Activated CD4-positive, alpha-beta T cell treated with anti-CD3 and anti-CD28 coated beads, Interleukin-2, amount 50 U/mL, for 16 hours (primary cell): ENCODE measurements around the gene CACNA1D.
A peak's percentile ranks its signal among the peaks of the same experiment; 100 is the strongest.
"Not testable (repeated sequence)": the region's sequence is repeated elsewhere in the genome, so short reads cannot be mapped to it uniquely, and the experiment has no call there.

Experiments used
- DNase-seq: peaks from one replicate; pipeline ENCODE4 v3.0.0-alpha.2; 2020

Gene CACNA1D

GRCh38 chr3:53617893-53618523 is 123.6 kb downstream of the CACNA1D start:
- DNase-seq: no peak

DNA sequence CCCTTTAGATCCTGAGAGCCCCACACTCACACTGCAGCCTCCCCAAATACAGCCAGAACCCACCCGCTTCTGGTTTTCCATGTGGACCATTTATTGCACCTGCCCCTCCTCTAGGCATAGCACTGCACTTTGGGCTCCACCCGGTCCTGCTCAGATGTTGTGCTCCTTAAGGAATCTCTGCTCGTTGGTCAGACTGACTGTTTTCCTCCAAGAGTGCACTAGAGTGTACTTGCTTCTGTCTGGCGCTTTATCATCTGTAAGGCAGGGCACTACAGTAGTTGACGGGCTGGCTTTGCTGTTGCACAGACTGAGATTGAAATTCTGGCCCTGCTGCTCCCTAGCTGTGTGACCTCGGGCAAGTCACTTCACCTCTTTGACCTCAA is 124.1 kb downstream of the CACNA1D start:
- no peak for DNase-seq

DNA sequence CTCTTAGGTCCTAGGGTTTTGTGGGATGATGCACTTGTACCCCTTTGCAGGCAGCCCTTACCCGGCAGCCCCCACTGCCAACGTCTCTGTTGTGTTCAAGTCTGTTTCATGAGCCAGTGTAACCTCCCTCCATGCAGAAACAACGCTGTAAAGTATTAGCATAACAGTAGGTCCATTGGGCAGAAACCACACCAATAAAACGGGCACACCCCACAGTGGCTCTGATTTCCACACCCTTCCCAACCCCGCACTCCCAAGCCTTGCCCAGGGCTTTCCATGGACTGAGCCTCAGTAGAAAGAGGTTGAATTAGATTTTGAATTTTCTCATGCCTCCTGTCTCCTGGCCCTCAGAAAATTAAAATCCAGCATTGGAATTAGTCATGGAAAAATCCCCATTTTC is 124.5 kb downstream of the CACNA1D start:
- no peak for DNase-seq

DNA sequence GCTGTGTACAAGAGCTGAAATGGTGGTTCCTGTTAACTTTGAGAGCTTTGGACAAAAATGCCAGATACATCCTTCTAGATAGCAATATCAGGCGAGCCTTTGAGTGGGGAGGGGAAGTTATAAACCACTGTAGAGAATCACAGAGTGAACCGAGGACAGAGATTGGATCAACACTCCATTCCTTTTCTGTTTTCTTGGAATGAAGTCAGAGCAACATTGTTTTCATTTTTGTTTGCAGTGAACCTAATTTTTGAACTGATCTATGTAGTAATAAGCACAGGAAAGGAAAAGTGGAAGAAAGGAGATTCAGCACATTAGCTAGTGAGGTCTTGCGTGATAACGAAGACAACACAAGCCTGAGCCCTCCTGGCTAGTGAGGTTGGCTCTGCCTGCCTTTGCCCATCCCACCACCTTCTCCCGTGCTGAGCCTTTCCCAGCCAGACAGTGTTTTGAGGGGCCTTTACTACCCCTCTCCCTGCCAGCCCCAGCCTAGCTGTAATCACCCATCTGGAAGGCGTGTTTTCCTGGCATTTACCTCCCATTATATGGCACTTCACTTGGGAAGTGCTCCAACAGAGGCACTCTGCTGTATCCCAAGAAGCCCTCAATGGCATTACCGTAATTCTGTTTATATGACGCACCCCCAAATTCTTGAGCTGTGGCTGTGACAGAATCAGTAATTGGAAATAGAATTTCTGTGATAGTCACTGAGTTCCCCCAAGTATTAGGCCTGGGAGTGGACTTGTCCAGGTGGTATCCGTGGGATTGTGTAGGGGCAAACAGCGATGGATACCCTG is 129.8 kb downstream of the CACNA1D start:
- no peak for DNase-seq

DNA sequence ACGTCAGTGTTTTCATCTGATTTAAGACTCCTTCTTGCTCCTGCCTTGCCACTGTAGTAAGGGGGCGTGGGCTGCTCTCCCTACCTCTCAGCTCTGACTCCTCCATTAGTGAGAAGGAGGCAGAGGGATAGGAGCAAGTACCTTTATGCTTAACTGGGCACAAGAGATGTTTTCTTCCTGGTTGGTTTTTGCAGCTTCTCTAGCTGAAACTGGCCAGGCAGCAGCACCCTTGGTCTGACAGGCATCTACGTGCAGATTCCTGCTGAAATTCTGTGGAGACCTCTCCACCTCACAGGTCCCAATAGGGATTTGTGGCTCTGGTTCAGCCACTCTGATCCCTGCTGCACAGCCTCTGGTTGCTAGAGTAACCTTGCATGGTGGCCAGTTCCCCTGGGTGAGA is 132.5 kb downstream of the CACNA1D start:
- DNase-seq: no peak

DNA sequence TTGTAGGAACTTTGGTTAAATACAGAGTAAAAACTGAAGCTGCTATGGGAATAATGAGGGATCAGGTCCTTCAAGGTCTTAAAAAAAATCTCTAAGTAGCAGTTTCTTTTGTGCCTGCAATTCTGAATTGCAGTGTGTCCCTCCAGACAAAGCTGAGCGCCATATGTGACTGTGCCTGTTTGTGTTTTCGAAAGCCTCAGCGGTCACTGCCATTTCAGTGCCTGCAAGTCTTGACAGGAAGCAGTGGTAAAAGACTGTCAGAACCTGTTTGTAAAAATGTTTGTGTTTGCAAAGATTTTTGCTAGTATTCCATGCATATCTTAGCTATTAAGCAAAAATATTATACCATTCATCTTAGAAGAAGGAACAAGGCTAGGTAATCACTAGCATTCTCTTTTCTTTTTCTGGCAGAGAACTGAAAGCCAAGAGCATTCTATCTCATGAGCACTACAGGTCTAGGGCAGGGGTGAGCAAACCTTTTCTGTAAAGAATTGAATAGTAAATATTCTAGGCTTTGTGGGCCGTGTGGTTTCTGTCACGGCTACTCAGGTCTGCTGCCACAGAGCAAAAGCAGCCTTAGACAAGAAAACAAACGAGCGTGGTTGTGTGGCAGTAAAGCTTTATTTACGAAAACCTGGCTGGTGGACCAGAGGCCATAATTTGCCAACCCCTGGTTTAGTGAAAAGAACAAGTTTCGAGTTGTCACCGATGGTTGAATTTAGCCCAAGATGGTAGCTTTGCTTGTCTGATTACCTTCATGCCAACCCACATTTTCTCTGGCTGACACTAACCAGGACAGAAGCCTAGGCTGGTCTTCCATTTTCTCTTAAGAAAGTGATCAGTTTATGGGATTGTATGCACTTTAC is 134.4 kb downstream of the CACNA1D start:
- DNase-seq: no peak

DNA sequence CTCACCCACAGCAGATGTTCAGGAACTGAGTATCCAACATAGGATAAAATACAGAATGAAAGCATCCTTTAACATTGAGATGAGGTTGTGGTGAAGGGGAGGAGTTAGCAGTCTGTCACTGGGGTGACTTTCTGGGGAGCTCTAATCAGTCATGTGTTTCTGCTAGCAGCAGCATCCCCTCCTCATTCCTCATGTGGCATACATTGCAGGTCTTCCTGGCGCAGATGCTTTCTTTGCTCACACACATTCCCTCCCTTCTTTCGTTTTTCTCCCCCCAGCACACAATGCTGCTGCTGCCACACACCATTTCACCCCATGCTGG is 135.0 kb downstream of the CACNA1D start:
- DNase-seq: no peak

DNA sequence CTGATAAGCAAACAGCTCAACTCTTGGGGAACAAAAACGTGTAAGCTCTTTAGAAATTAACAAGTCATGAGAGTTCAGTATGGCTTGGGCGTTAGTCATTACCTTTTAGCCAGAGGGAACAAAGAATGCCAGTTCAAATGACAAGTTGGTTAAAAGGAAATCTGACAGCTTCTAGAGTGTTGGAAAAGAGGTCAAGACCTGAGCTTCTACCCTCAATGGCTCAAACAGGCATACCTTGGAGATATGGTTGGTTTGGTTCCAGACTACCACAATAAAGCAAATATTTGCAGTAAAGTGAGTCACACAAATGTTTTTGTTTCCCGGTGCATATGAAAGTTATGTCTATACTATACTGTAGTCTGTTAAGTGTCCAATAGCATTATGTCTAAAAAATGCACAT is 136.1 kb downstream of the CACNA1D start:
- DNase-seq: no peak

DNA sequence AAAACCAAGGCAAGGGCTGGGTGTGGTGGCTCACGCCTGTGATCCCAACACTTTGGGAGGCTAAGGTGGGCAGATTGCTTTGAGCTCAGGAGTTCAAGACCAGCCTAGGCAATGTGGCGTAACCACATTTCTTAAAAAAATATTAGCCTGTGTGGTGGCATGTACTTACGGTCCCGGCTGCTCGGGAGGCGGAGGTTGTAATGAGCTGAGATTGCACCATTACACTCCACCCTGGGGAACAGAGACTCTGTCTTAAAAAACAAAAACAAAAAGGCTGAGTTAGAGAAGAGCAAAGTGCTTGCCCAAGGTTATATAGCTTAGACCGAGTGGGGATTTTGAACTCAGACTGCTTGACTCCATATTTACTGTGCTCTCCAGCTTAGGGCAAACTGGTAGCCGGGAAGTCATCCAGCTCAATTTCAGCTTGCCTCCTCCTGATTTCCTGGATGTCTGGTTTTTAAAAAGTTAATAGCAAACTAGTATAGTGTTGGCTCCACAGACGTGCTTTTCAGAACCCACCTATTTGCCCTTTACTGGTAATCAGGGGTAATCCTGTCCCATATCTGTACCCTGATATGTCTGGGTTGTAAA is 138.9 kb downstream of the CACNA1D start:
- no peak for DNase-seq

- no peak for DNase-seq
Observed at GRCh38 chr3:53635041-53635440, 140.6 kb downstream of the CACNA1D start.

- DNase-seq: not testable (repeated sequence)
Observed at GRCh38 chr3:53638806-53639205, 144.4 kb downstream of the CACNA1D start.

- DNase-seq: no peak
Observed at GRCh38 chr3:53641397-53641796, 147.0 kb downstream of the CACNA1D start.

GRCh38 chr3:53642211-53642610 is 147.8 kb downstream of the CACNA1D start:
- DNase-seq: no peak

DNA sequence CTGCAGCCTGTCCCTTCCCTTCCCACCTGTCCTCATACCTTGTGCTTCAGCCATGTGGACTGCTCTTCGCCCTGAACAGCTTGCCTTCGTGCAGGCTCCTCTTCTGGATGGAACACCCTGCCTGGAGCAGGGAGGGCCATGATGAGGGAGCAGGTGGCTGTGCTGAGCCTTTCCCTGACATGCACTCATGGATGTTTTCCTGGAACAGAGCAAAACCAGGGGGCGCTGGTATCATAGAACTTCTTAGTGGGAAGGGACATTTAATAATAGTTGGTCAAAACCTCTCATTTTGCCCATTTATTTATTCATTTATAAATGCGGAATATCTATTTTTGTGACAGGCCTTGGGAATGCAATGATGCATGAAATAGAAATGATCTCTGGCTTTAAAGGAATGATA is 149.3 kb downstream of the CACNA1D start:
- no peak for DNase-seq

DNA sequence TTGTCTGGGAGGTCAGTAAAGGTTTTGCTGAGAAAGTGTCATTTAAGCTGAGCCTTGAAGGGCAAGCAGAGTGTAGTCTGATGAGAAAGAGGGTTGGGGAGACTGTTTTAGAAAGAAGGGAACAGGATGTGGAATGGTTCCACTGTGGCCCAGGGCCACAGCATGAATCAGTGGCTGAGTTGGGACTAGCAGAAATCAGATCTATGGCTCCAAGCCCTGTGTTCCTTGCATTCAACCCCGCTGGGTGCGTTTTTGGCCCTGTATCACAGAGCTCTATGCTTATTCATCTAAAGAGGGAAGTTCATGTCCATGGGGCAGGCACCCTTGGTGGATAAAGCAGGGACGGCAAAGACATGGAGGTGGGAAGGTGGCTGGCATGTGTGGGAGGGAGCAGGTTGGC is 151.3 kb downstream of the CACNA1D start:
- no peak for DNase-seq

DNA sequence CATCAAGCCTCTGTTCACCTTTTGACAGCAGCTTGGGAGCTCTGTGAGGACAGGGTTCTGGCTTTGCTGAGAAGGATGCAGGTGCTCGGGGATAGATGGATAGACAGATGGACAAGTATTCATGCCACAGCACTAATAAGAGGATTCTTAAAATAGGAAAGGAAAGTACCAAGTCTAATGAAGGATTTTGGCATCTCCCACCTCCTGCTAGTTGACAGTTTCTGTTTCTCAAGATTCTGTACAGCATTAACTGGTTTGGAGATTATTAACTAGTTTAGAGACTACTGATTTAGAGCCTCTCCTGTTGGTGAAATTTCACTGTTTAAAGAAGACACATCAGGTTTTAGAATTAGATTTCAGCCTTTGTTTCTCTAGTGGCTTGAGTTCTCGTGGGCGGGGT is 152.3 kb downstream of the CACNA1D start:
- DNase-seq: no peak

DNA sequence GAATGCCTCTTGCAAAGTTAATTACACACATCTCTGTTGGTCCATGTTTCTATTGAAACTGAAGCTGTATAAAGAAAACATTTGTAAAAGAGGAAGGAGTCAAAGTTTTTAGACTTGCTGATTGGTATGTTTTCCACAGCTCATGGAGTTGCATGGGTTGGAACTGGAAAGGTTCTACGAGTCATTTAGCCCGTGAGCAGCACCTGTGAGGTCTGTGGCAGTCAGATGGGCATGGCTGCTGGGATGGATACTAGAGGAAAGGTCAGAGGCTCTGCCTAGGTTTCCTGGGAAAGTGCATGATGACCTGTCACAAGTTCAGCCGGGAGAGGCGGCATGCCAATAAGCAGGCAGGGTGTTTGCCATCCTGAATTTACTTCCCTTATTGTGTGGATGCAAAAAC is 155.4 kb downstream of the CACNA1D start:
- DNase-seq: no peak

DNA sequence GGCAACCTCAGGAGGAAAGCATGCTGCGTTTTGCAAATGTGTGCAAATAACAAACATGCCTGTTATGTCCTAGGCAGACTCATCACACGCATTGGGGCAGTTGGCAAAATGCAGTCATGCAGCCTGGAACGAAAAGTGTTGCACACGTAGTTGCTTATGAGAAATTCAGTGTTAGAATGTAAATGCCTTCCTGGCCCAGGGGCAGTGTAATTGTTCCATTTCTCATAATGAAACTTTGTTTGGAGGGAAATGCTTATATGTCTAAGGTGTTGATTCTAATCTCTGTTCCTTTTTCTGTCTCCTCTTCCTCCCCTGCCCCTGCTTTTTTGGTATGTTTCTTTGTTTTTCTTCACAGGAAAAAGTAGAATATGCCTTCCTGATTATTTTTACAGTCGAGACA is 156.0 kb downstream of the CACNA1D start:
- peak; percentile 74 for DNase-seq

DNA sequence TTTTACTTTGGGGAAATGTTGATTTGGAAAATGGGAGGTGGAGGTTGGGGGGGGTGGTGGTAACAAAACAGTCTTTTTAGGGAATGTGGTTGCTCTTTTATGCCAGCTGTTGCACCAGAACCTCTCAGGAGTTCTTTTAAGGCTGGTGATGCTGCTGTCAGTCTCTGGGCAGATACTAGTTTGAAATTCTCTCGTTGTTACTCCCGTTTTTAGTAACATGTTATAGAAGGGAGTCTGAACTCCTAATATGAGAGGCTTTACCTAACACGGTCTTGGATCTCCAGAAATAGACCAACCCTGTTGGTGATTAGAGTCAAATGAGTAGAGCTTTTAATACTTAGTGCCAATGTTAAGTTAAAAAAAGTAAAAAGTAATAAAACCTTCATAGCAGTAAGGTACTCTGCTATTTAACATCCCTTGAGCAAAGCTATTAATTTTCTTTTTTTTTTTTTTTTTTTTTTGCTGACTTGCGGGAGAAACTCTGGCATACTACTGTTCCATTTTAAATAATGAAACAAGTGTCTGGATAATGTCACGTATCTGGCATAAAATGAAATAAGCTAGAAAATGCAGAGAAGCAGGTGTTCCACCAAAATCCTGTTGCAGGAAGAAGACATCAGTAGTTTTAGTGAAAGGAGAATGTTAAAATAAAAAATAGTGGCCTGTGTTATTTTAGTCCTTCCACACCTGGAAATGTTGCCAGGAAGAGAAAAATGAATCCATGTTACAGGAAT is 156.7 kb downstream of the CACNA1D start:
- DNase-seq: peak; percentile 19

DNA sequence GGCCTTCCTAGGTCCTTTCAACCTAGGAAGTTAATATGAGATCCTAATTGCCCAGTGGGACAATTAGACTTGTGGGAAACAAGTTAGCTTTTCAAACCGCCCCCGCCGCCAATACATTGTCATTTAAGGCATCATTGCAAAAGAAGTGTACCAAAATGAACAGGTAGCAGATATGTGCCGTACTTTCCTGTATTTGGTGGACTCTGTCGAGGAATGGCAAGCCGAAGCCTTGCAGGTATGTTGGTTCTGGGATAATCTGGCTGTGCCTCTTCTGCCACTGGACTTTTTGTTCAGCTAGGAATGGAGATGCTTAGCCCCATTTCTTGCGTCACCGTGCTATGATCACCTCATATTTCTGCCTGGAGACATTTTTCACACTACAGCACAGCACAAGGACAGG is 157.5 kb downstream of the CACNA1D start:
- DNase-seq: no peak

GRCh38 chr3:53657651-53658050 is 163.2 kb downstream of the CACNA1D start:
- DNase-seq: no peak

DNA sequence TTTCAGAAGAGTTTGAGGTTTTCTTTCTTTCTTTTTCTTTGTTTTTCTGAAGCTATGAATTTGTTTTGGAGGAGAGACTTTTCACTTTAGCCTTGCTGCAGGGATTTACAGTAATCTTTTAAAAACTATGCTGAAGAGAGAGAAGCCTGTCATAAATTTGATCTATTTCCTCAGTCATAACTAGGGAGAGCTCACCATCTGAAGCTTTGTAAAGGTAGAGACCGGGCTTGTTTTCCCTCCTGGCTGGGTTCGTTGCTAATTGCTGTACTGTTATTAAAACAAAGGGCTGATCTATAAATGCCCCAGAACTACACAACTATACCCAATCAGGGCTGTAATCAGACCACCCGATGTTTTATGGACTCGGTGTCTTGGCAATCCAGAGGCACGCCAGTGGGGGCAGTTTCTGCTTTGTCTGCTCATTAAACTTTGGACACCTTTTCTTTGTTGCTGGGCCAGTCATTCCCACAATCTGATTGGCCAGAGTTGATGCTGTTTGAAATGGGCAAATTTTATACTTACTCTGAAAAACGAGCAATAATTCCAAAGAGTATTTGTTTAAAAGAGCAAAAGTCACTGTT is 164.3 kb downstream of the CACNA1D start:
- no peak for DNase-seq
